Fibroblast of lung (primary cell): ENCODE measurements around the gene ZBTB22.

Experiments
- EZH2 ChIP-seq: IDR thresholded peaks from 2 replicates; pipeline ENCODE4 v1.5.1; 2012; ENCODE audit warnings: low read length, control low read depth, mild to moderate bottlenecking; ENCODE audit errors: missing control alignments
- TF ChIP-seq, protein P1 (sequence below), 2 donors: IDR thresholded peaks in 1 of 2; conservative IDR thresholded peaks in 1 of 2; 1 replicate in 1 of 2; 2 replicates in 1 of 2; pipeline ENCODE4 v1.5.1; 2011 to 2012; ENCODE audit warnings: low read length in 2 of 2, control low read depth in 1 of 2, inconsistent platforms in 1 of 2, low read depth in 1 of 2, mild to moderate bottlenecking in 1 of 2

DNA sequence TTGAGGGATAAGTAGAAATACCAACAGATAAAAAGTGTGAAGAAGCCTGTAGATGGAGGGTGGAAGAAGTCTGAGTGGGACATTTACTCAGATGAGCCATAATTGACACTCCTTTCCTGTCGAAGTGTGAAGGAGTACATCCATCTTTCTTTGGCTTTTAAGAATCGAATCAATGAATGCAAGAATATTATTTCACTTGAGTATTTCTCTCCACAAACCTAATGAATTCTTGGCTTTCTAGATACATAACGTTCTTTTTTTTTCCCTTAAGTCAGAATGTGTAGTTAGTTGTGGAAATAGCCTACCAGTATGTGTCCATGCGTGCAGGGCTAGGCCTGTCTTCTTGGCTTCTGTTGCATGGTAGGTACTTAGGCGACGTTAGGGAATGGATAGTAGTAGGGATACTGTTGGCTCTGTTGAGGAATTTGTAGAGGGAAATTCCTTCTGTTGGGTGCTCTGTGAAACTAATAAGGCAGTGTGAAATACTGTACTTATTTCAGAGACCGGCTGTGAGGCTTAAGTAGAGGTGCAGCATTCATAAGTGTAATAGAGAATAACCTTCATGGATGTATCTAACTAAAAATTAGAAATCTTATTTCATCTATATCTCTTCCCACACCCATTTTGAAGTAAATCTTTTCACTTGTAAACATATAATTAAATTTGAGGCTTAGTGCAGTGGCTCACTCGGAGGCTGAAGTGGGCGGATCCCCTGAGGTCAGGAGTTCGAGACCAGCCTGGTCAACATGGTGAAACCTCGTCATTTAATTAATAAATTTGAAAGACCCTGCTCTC is 44.2 kb downstream of the ZBTB22 start:
- TF ChIP-seq, protein P1, sequence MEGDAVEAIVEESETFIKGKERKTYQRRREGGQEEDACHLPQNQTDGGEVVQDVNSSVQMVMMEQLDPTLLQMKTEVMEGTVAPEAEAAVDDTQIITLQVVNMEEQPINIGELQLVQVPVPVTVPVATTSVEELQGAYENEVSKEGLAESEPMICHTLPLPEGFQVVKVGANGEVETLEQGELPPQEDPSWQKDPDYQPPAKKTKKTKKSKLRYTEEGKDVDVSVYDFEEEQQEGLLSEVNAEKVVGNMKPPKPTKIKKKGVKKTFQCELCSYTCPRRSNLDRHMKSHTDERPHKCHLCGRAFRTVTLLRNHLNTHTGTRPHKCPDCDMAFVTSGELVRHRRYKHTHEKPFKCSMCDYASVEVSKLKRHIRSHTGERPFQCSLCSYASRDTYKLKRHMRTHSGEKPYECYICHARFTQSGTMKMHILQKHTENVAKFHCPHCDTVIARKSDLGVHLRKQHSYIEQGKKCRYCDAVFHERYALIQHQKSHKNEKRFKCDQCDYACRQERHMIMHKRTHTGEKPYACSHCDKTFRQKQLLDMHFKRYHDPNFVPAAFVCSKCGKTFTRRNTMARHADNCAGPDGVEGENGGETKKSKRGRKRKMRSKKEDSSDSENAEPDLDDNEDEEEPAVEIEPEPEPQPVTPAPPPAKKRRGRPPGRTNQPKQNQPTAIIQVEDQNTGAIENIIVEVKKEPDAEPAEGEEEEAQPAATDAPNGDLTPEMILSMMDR (conservative IDR thresholded peaks at IDR 0.05 in 1 of 2, IDR thresholded peaks at IDR 0.05 in 1 of 2; ENCODE audit: low read depth in 1 of 2, low read length in 2 of 2): no peak
- TF ChIP-seq EZH2: no peak
